Measurements from ENCODE around the gene ARHGAP24.

ARHGAP24 gene

DNA sequence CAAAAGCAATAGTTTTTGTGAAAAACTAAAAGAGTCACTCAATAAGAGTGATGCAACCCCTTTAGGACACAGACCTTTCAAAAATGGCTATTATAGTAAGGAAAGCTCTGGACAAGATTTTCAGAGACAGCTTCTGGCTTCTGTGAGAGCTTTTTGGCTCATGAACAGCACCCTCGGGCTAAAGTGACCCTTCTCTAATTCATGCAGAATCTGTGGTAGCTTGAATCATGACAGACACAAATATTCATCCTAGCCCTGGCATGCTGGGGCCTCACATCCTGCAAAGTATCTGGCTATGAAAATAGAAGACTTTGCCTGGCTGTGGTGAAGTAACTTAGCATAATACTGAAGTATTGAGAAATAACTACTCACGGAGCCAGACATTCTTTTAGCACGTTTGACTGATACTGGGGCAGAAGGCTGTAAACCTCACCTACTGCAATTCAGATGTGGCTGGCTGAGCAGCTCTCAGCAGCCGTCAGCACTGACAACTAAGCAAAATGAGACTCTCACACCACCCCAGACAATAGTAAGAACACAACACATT lies 557.6 kb downstream of the ARHGAP24 start:
- H3K4me3 ChIP-seq (ENCODE audit: low read length), result no peak overlapping the region
- H3K4me1 ChIP-seq (ENCODE audit: control insufficient read depth, insufficient read depth, low read length), result no peaks in the 10 kb centered on the region
- no peaks in the 10 kb centered on the region for H3K36me3 ChIP-seq (ENCODE audit: control insufficient read depth, insufficient read depth, low read length)
- no peaks in the 10 kb centered on the region for H3K9me3 ChIP-seq (ENCODE audit: control insufficient read depth, low read length)
- H3K27me3 ChIP-seq (ENCODE audit: control insufficient read depth, insufficient read depth, low read length), result no peaks in the 10 kb centered on the region
- no peak overlapping the region for H3K9ac ChIP-seq (ENCODE audit: low read length)

DNA sequence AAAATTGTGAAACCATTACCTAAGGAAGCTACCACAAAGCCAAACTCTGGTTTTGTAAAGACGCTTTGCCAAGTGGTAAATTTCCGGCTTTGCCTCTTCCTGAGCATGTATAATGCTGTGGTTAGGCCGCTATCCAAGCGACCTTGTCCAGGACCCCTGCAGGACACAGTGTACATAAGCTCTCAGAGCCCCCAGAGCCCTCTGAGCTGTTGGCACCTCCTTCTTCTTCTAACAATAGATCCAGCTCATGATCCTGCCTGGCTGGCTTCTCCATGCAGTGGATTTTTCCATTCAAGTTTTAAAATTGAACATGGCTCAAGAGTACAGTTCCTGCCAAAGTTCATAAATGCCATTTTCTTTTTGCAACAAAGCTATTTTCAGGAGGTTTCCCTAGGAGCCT lies 558.2 kb downstream of the ARHGAP24 start:
- no peaks in the 10 kb centered on the region for H3K9me3 ChIP-seq (ENCODE audit: control insufficient read depth, low read length)
- H3K4me3 ChIP-seq (ENCODE audit: low read length), result no peak overlapping the region
- no peaks in the 10 kb centered on the region for H3K4me1 ChIP-seq (ENCODE audit: control insufficient read depth, insufficient read depth, low read length)
- no peaks in the 10 kb centered on the region for H3K36me3 ChIP-seq (ENCODE audit: control insufficient read depth, insufficient read depth, low read length)
- H3K9ac ChIP-seq (ENCODE audit: low read length), result no peak overlapping the region
- no peaks in the 10 kb centered on the region for H3K27me3 ChIP-seq (ENCODE audit: control insufficient read depth, insufficient read depth, low read length)

DNA sequence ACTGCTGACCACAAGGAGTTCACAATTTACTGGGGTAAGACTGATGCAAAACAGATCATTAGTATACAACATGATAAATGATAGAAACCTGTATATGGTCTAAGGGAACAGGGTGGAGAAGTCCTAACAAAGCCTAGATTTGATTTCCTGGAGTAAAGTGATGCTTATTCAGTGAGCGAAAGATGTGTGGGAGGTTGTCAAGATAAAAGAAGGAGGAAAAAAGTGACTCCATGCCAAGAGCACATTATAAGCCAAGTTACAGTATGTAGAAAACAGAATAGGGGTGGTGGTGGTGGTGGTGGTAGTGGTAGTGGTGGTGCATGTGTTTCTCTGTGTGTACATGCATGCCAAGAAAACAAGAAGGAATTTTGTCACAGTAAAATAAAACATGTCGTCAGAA lies 559.7 kb downstream of the ARHGAP24 start:
- no peak overlapping the region for H3K9ac ChIP-seq (ENCODE audit: low read length)
- H3K27me3 ChIP-seq (ENCODE audit: control insufficient read depth, insufficient read depth, low read length), result no peaks in the 10 kb centered on the region
- H3K4me3 ChIP-seq (ENCODE audit: low read length), result no peak overlapping the region
- H3K36me3 ChIP-seq (ENCODE audit: control insufficient read depth, insufficient read depth, low read length), result no peaks in the 10 kb centered on the region
- H3K9me3 ChIP-seq (ENCODE audit: control insufficient read depth, low read length), result no peaks in the 10 kb centered on the region
- H3K4me1 ChIP-seq (ENCODE audit: control insufficient read depth, insufficient read depth, low read length), result no peaks in the 10 kb centered on the region

DNA sequence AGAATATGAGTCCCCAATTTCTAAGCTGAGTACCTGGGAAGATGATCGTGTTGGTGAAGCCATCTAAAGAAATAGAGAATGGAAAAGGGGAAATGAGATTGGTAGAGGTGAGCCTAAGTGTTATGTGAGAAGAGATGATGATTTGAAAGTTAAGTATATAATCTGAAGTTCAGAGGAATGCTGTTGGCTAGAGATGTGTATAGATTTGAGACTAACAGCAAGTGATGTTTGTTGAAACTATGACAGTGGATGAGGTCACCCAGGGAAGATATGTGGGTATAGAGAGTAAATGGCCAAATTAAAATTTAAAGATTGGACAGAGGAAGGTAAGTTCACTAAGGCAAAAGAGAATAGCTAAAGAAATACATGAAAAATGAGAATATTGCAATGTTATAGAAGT lies 560.7 kb downstream of the ARHGAP24 start:
- Histone ChIP-seq H3K27me3 (ENCODE audit: control insufficient read depth, insufficient read depth, low read length) (no peaks in the 10 kb centered on the region), H3K4me3 (ENCODE audit: low read length) (no peak overlapping the region), H3K9ac (ENCODE audit: low read length) (no peak overlapping the region), H3K4me1 (ENCODE audit: control insufficient read depth, insufficient read depth, low read length) (no peaks in the 10 kb centered on the region), H3K36me3 (ENCODE audit: control insufficient read depth, insufficient read depth, low read length) (no peaks in the 10 kb centered on the region), H3K9me3 (ENCODE audit: control insufficient read depth, low read length) (no peaks in the 10 kb centered on the region)

GRCh38 chr4:86036736-86037135 lies 561.8 kb downstream of the ARHGAP24 start:
- Histone ChIP-seq H3K36me3 (ENCODE audit: control insufficient read depth, insufficient read depth, low read length) (no peaks in the 10 kb centered on the region), H3K4me3 (ENCODE audit: low read length) (no peak overlapping the region), H3K4me1 (ENCODE audit: control insufficient read depth, insufficient read depth, low read length) (no peaks in the 10 kb centered on the region), H3K27me3 (ENCODE audit: control insufficient read depth, insufficient read depth, low read length) (no peaks in the 10 kb centered on the region), H3K9me3 (ENCODE audit: control insufficient read depth, low read length) (no peaks in the 10 kb centered on the region), H3K9ac (ENCODE audit: low read length) (no peak overlapping the region)

DNA sequence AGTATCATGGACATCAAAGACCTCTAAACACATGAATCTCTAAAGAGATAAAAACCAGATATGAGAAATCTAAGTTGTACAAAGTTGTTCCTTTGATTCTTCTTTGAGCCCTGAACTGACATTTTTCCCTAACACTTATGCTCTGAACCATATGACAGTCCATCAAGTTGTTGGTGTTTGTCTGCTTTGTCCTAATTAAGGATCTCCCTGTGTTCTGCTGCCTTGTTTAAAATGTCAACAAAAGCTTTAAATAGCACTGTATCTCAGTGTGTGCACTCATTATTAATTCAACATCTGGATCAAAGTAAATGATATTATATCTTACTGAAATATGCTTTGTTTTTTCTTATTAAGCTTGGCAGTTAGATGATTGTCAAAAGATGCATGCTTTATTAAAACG lies 563.1 kb downstream of the ARHGAP24 start:
- no peaks in the 10 kb centered on the region for H3K27me3 ChIP-seq (ENCODE audit: control insufficient read depth, insufficient read depth, low read length)
- no peak overlapping the region for H3K9ac ChIP-seq (ENCODE audit: low read length)
- no peaks in the 10 kb centered on the region for H3K4me1 ChIP-seq (ENCODE audit: control insufficient read depth, insufficient read depth, low read length)
- no peaks in the 10 kb centered on the region for H3K9me3 ChIP-seq (ENCODE audit: control insufficient read depth, low read length)
- H3K36me3 ChIP-seq (ENCODE audit: control insufficient read depth, insufficient read depth, low read length), result no peaks in the 10 kb centered on the region
- H3K4me3 ChIP-seq (ENCODE audit: low read length), result no peak overlapping the region

DNA sequence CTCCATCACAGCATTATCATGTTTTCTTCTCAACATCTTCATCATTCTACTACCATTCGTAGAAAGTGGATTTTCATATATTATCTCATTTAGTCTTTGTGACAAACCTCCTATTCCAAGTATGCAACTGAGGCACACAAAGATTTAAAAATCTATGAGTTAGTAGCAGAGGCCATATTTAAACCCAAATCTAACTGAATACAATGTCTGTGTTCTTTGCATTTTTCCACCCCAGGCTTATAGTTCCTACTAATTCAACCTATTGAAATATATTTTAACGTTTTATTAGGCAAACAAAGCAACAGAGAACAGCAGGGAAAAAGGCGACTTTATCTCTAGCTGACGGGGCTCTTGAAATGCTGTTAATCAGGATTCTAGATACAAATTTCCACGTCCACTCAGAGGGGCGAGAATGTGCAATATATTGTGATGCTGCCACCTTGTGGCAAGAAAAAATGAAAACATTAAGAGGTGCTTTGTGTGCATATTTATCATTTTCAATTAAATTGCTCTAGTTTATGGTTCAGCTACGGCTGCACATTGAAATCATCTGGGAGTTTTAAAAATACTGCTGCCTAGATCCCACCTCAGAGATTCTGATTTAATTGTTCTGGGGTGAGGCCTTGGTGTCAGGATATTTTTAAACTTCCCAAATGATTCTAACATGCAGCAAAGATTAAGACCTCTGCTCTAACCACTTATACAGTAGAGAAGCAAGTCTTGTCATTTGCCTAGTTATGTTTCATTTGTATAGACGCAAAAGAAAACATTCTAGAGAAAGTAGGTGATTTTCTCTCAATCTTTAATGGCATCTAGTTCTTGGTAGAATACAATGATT lies 569.0 kb downstream of the ARHGAP24 start:
- H3K36me3 ChIP-seq (ENCODE audit: control insufficient read depth, insufficient read depth, low read length), result no peaks in the 10 kb centered on the region
- no peak overlapping the region for H3K9ac ChIP-seq (ENCODE audit: low read length)
- H3K9me3 ChIP-seq (ENCODE audit: control insufficient read depth, low read length), result no peaks in the 10 kb centered on the region
- H3K4me1 ChIP-seq (ENCODE audit: control insufficient read depth, insufficient read depth, low read length), result no peaks in the 10 kb centered on the region
- no peak overlapping the region for H3K4me3 ChIP-seq (ENCODE audit: low read length)
- no peaks in the 10 kb centered on the region for H3K27me3 ChIP-seq (ENCODE audit: control insufficient read depth, insufficient read depth, low read length)

GRCh38 chr4:86044593-86044985 lies 569.6 kb downstream of the ARHGAP24 start:
- Histone ChIP-seq H3K4me3 (ENCODE audit: low read length) (no peak overlapping the region), H3K4me1 (ENCODE audit: control insufficient read depth, insufficient read depth, low read length) (no peaks in the 10 kb centered on the region), H3K27me3 (ENCODE audit: control insufficient read depth, insufficient read depth, low read length) (no peaks in the 10 kb centered on the region), H3K9ac (ENCODE audit: low read length) (no peak overlapping the region), H3K36me3 (ENCODE audit: control insufficient read depth, insufficient read depth, low read length) (no peaks in the 10 kb centered on the region), H3K9me3 (ENCODE audit: control insufficient read depth, low read length) (no peaks in the 10 kb centered on the region)

DNA sequence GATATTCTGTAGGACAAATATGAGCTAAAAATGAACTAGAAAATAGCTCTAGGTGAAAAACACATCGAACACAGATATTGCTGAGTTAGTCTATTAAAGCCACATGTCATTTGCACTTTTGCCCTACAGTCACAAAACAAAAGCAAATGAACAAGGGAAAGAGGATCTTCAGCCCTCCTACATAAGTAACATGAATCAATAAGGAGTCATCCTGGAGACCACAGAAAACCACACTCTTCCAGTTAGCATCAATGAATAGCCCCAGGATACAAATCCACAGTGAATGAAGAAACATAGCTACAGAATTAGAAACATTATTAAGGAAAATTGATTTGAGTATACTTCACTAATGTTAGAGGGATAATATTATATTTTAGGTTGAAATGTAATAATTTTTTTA lies 573.5 kb downstream of the ARHGAP24 start:
- Histone ChIP-seq H3K4me3 (ENCODE audit: low read length) (no peak overlapping the region), H3K36me3 (ENCODE audit: control insufficient read depth, insufficient read depth, low read length) (no peaks in the 10 kb centered on the region), H3K9me3 (ENCODE audit: control insufficient read depth, low read length) (no peaks in the 10 kb centered on the region), H3K27me3 (ENCODE audit: control insufficient read depth, insufficient read depth, low read length) (no peaks in the 10 kb centered on the region), H3K4me1 (ENCODE audit: control insufficient read depth, insufficient read depth, low read length) (no peaks in the 10 kb centered on the region), H3K9ac (ENCODE audit: low read length) (no peak overlapping the region)

DNA sequence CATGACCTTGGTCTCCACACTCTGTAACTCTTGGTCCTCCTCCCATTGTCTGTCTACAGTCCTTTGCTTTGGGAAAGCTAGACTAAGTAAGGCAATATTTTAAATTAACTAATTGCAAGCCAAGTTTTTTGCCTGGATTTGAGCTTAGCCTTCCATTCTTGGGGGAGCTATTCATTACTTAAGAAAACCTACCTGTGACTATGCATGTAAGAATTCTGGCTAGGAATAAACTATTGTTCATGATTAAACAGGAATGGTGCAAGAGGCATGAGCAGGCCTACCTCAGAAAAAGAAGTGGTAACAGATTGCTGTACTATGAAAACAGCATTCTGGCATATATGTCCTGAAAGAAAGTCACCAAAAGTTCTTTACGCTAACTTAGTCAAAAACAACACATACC lies 575.5 kb downstream of the ARHGAP24 start:
- Histone ChIP-seq H3K9ac (ENCODE audit: low read length) (no peak overlapping the region), H3K36me3 (ENCODE audit: control insufficient read depth, insufficient read depth, low read length) (no peaks in the 10 kb centered on the region), H3K4me1 (ENCODE audit: control insufficient read depth, insufficient read depth, low read length) (no peaks in the 10 kb centered on the region), H3K9me3 (ENCODE audit: control insufficient read depth, low read length) (no peaks in the 10 kb centered on the region), H3K4me3 (ENCODE audit: low read length) (no peak overlapping the region), H3K27me3 (ENCODE audit: control insufficient read depth, insufficient read depth, low read length) (no peaks in the 10 kb centered on the region)
